Thyroid gland (tissue), 4 donors: Measurements from ENCODE around the gene TOPORS. TPM values are rescaled to one million over a fixed set of nuclear protein-coding genes. Genes with fewer than 3 reads are reported as not detected.
A peak's percentile ranks its signal among the peaks of the same experiment; 100 is the strongest.
"Not testable (repeated sequence)": the region's sequence is repeated elsewhere in the genome, so short reads cannot be mapped to it uniquely, and the experiment has no call there.

ENCODE experiments used
- DNase-seq, 2 donors: peaks; one replicate each; pipeline ENCODE4 v3.0.0-alpha.2; 2019
- H3K27ac ChIP-seq, 3 donors: fragments of 200-600 bp; sonication (generic); 1 replicate in 2 of 3; 2 replicates in 1 of 3; pipeline ENCODE4 v1.5.1; 2016 to 2019; ENCODE audit warnings: mild to moderate bottlenecking in 1 of 3, moderate library complexity in 1 of 3
- H3K27me3 ChIP-seq: fragments of 200-600 bp; sonication (generic); one replicate; pipeline ENCODE4 v1.5.1; 2019
- H3K36me3 ChIP-seq, 2 donors: fragments of 200-600 bp; sonication (generic); one replicate each; pipeline ENCODE4 v1.5.1; 2016 to 2019
- H3K4me1 ChIP-seq, 2 donors: fragments of 200-600 bp; sonication (generic); one replicate each; pipeline ENCODE4 v1.5.1; 2017 to 2019
- H3K4me3 ChIP-seq, 3 donors: fragments of 200-600 bp; sonication (generic); replicated peaks in 1 of 3; 1 replicate in 2 of 3; 2 replicates in 1 of 3; pipeline ENCODE4 v1.5.1; 2016; ENCODE audit warnings: mild to moderate bottlenecking in 1 of 3
- H3K9me3 ChIP-seq: fragments of 200-600 bp; sonication (generic); one replicate; pipeline ENCODE4 v1.5.1; 2017
- POLR2A ChIP-seq, 2 donors: fragments of 450-650 bp; IDR thresholded peaks; one replicate each; pipeline ENCODE4 v1.6.1; 2017; ENCODE audit warnings: antibody characterized with exemption in 2 of 2, mild to moderate bottlenecking in 2 of 2, moderate library complexity in 1 of 2
- WGBS, 2 donors: methylation state at CpG; one replicate each; pipeline ENCODE4 v1.1.5; 2017; 5-methylcytosine and 5-hydroxymethylcytosine counted together
- intact Hi-C: fragments of 100-400 bp; cut with DNase I; formaldehyde crosslinking; loops from one replicate; pipeline ENCODE4 v1.15.1; 2023
- total RNA-seq, 4 donors: library from RNA; depleted of rRNA; stranded (reverse); fragments of >200 nt; gene quantifications; one replicate each; pipeline ENCODE4 v1.2.3, GENCODE V29; 2016
- TF ChIP-seq, protein P1 (sequence below), 6 experiments: fragments of 200-600 bp in 3 of 6; fragments of 450-650 bp in 3 of 6; sonication (generic) in 3 of 6; IDR thresholded peaks; one replicate each; pipeline ENCODE4 v1.5.1; 2016 to 2019; ENCODE audit warnings: antibody characterized with exemption in 6 of 6, mild to moderate bottlenecking in 2 of 6, inconsistent platforms in 1 of 6, moderate library complexity in 1 of 6

Gene TOPORS
- 10 to 100 TPM; 23.7 to 31.8 (median 28.8) TPM for total RNA-seq

DNA sequence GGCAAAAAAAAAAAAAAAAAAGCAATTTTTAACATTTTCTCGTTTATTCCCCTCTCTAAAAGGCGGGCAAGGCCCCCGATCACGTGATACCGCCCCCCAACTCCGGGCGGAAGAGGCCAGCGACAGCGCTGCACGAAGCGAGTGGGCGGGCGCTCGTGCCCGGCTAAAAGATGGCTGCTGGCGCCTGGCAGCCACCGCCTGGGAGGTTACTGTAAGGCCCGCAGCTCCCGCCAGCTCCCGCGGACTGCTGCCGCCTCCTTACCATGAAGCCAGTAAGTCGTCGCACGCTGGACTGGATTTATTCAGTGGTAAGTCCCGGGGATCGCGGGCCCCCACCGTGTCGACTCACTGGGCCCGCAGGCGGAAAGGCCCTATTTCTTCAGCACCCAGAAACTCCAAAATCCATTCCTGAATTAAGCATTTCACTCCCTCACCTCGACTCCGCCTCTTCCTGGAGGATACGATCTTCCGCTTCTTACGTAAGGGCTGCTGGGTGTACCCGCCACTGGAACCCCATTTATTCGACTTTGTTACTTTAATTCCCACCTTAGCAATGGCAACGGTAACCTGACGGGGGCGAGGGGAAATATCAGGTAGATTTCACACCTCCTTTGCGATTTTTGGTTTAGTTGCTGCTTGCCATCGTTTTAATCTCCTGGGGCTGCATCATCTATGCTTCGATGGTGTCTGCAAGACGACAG is at the start of gene TOPORS, which contains the start of gene SMIM27:
Gene TOPORS (minus strand): TSS at position 415 of the 701 bp plus-strand sequence. CDS start 150 bp downstream, at position 265.
Gene SMIM27 (plus strand): TSS at position 156 of the 701 bp plus-strand sequence. CDS start 108 bp downstream, at position 264.
- no peaks in the 10 kb centered on the region for H3K9me3 ChIP-seq
- no peaks in the 10 kb centered on the region for H3K36me3 ChIP-seq
- H3K27ac ChIP-seq = peak within 1 kb of the TSS; percentile 97 to 98 (median 97)
- TF ChIP-seq, protein P1, sequence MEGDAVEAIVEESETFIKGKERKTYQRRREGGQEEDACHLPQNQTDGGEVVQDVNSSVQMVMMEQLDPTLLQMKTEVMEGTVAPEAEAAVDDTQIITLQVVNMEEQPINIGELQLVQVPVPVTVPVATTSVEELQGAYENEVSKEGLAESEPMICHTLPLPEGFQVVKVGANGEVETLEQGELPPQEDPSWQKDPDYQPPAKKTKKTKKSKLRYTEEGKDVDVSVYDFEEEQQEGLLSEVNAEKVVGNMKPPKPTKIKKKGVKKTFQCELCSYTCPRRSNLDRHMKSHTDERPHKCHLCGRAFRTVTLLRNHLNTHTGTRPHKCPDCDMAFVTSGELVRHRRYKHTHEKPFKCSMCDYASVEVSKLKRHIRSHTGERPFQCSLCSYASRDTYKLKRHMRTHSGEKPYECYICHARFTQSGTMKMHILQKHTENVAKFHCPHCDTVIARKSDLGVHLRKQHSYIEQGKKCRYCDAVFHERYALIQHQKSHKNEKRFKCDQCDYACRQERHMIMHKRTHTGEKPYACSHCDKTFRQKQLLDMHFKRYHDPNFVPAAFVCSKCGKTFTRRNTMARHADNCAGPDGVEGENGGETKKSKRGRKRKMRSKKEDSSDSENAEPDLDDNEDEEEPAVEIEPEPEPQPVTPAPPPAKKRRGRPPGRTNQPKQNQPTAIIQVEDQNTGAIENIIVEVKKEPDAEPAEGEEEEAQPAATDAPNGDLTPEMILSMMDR (IDR thresholded peaks at IDR 0.05) = peak in 2 of 6 experiments; percentile 3 to 4
- peak; percentile 59 to 86 for TF ChIP-seq POLR2A (IDR thresholded peaks at IDR 0.05)
- WGBS, 2 donors = 0 to 1% methylated on average over 40 to 46 of the region's 46 CpGs
- H3K4me1 ChIP-seq = peaks cover 12 to 15% of the 10 kb centered on the region in 2 donors
- no peaks in the 10 kb centered on the region for H3K27me3 ChIP-seq
- intact Hi-C loops = no loop called here
- DNase-seq = peak; percentile 92 to 93
- H3K4me3 ChIP-seq = peak within 1 kb of the TSS; percentile 63 to 77 (median 66)

DNA sequence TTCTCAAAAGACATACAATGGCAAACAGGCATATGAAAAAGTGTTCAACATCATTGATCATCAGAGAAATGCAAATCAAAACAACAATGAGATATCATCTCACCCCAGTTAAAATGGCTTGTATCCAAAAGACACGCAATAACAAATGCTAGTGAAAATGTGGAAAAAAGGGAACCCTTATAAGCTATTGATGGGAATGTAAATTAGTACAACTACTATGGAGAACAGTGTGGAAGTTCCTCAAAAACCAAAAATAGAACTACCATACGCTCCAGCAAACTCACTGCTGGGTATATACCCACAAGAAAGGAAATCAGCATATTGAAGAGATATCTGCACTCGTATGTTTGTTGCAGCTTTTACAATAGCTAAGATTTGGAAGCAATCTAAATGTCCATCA is 46.6 kb upstream of the TOPORS start:
- H3K9me3 ChIP-seq, intact Hi-C loops, DNase-seq, H3K36me3 ChIP-seq, H3K4me1 ChIP-seq, H3K27ac ChIP-seq, H3K27me3 ChIP-seq, H3K4me3 ChIP-seq: not testable (repeated sequence)
- 76 to 87% methylated on average over 3 of the region's 3 CpGs for WGBS, 2 donors

DNA sequence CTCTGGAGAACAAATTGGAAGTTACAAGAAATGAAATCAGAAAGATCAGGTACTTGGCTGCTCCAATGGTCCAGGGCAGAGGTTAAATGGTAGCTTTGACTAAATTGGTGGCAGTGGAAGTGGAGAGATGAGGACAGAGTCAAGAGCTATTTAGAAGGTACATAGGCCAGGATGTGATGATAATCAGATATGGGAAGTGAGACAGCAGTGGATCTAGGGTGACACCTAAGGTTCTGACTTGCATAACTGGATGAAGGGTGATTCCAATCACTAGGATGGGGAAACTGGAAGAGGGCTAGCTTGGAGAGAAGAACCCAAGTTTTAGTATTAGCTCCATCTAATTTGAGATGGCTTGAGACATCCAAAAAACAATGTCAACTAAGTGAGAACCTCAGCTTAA is 44.5 kb upstream of the TOPORS start:
- no peaks in the 10 kb centered on the region for H3K4me1 ChIP-seq
- no peak overlapping the region for H3K27ac ChIP-seq
- TF ChIP-seq, protein P1 (IDR thresholded peaks at IDR 0.05) = no peak
- TF ChIP-seq POLR2A (IDR thresholded peaks at IDR 0.05) = no peak
- H3K36me3 ChIP-seq = no peaks in the 10 kb centered on the region
- H3K27me3 ChIP-seq = no peaks in the 10 kb centered on the region
- H3K4me3 ChIP-seq = no peak overlapping the region
- no peak for DNase-seq
- intact Hi-C loops = no loop called here
- no peaks in the 10 kb centered on the region for H3K9me3 ChIP-seq

DNA sequence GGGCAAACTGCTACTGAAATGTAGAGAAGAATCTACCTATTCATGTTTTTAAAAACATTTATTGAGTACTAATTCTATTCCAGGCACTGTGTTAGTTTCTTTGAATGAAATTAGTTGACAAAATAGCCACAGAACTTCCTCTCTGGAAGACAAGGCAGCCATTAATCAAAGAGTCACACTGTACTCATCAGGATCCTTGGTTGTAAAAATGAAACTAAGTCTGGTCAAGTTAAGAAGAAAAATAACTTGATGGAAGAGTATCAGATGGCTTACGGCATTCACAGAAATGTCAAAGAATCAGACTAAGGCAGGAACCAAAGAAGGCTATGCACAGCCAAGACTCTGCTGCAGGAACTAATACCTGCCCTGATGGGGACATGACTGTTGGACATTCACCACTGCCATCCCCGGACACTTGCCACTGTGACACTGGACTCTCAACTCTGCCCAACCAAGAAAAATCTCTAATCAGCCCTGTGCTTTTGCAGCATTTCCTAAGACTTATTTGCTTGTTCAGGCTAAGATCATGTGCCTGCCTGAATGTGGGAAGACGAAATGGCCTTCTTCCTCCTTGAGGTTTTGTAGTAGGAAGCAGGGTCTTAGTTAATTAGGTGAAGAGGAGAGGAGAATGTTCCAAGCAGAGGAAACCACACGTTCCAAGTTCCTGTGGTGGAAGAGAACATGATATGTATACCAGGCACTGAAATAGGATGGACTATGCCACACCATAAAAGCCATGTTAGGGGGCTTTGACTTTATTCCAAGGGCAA is 43.9 kb upstream of the TOPORS start:
- intact Hi-C loops = no loop called here
- Histone ChIP-seq H3K9me3 (no peaks in the 10 kb centered on the region), H3K4me3 (no peak overlapping the region), H3K27me3 (no peaks in the 10 kb centered on the region), H3K36me3 (no peaks in the 10 kb centered on the region), H3K27ac (no peak overlapping the region), H3K4me1 (no peaks in the 10 kb centered on the region)
- DNase-seq = no peak
- WGBS, 2 donors = 75 to 76% methylated on average over 4 of the region's 4 CpGs
- TF ChIP-seq POLR2A (IDR thresholded peaks at IDR 0.05) = no peak
- TF ChIP-seq, protein P1 (IDR thresholded peaks at IDR 0.05) = no peak

DNA sequence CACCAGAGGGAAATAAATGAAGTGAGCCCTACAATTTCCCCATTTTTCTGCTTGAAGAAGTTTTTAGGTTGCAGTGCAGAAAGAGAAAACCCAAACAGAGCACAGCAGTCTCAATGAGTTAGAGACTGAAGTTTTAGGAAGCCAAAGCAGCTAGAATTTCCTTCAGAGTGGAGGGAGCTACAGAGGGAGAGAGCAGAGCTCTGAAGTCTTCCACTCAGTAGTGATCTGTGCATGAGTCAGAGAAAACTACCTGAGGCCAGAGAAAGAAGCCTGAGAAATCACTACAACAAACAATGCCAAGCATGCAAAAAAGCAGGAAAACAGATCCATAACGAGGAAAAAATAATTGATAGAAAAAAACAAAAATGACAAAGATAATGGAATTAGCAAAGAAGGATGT is 38.5 kb upstream of the TOPORS start:
- intact Hi-C loops = no loop called here
- no peak for TF ChIP-seq POLR2A (IDR thresholded peaks at IDR 0.05)
- TF ChIP-seq, protein P1 (IDR thresholded peaks at IDR 0.05) = no peak

More for the DNA sequence above, 38.5 kb upstream of the TOPORS start:
- Histone ChIP-seq H3K27me3 (no peaks in the 10 kb centered on the region), H3K36me3 (no peaks in the 10 kb centered on the region), H3K9me3 (no peaks in the 10 kb centered on the region), H3K4me3 (no peak overlapping the region), H3K27ac (no peak overlapping the region), H3K4me1 (no peaks in the 10 kb centered on the region)
- DNase-seq = no peak
- WGBS, 2 donors = 80 to 85% methylated on average over 1 of the region's 1 CpG
